DOHH2 (cell line): ENCODE measurements around the gene PRKCSH.

Experiments used
- EZH2phosphoT487 ChIP-seq: fragments of 200-600 bp; sonication (generic); IDR thresholded peaks from 2 replicates; pipeline ENCODE4 v1.6.1; 2017; ENCODE audit warnings: borderline replicate concordance, mild to moderate bottlenecking, antibody characterized with exemption, low read length, moderate library complexity, mixed read lengths
- TF ChIP-seq, protein P1 (sequence below): fragments of 200-600 bp; sonication (generic); IDR thresholded peaks from one replicate; pipeline ENCODE4 v1.5.1; 2014; ENCODE audit warnings: antibody characterized with exemption, mild to moderate bottlenecking, low read depth, low read length; ENCODE audit not compliant: poor library complexity, severe bottlenecking

DNA sequence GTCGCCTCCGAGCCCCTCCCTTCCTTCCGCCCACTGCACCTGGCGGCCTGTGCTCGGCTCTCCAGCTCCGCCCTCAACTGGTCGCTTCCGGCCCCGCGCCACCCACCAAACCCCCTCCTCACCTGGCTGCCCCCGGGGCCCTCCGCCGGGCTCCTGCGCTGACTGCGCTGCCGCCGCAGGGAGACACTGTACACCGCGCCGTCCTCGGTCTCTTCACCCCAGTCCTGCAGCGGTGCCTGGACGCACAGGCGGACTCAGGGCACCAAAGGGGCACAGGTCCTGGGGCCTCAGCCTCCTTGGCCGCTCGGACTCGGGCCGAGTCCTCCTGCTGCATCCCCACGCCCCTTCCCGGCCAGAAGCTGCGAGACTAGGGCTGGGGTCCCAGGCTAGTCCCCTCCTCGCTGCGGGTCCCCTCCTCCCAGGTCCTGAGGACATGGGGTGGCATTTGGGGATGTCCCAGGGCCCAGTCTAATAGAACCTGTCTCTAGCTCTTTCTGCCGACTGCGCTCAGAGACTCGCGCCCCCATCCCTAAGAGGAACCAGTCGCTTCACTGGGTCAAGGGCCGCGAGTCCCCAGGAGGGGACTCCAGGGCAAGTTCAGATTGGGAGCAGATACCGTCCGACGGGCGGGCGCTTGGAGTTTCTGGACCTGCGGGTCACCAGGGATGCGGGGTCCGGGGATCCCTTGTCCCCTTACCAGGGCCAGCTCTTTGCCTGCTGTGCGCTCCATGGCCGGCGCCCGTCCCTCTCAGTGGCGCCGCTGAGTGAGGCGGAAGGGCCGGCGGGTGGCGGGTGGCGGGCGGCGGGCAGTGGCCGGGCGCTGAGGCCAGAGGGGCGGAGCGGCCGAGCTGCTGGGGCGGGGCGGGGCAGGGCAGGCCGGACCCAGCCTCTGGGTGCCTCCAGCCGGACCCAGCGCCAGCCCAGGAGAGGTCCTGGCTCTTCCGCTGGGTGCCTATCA lies 16.6 kb upstream of the PRKCSH start, which contains the start of gene RGL3:
- TF ChIP-seq, protein P1, sequence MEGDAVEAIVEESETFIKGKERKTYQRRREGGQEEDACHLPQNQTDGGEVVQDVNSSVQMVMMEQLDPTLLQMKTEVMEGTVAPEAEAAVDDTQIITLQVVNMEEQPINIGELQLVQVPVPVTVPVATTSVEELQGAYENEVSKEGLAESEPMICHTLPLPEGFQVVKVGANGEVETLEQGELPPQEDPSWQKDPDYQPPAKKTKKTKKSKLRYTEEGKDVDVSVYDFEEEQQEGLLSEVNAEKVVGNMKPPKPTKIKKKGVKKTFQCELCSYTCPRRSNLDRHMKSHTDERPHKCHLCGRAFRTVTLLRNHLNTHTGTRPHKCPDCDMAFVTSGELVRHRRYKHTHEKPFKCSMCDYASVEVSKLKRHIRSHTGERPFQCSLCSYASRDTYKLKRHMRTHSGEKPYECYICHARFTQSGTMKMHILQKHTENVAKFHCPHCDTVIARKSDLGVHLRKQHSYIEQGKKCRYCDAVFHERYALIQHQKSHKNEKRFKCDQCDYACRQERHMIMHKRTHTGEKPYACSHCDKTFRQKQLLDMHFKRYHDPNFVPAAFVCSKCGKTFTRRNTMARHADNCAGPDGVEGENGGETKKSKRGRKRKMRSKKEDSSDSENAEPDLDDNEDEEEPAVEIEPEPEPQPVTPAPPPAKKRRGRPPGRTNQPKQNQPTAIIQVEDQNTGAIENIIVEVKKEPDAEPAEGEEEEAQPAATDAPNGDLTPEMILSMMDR, result no peak
- TF ChIP-seq EZH2phosphoT487, result no peak; the same call in 1 of the 2 replicates
